Activated T-helper 1 cell treated with Interleukin-2 at 50 U/mL for 16 hours (primary cell): Measurements from ENCODE around the gene FANCG.

Experiments used
- DNase-seq: peaks from one replicate; pipeline ENCODE4 v3.0.0-alpha.2; 2020; ENCODE audit warnings: low read depth

Gene FANCG

GRCh38 chr9:35060548-35061207, 19.1 kb downstream of the FANCG start:
- DNase-seq: no peak

GRCh38 chr9:35059438-35059837, 20.3 kb downstream of the FANCG start:
- no peak for DNase-seq

- DNase-seq: no peak
Observed at GRCh38 chr9:35057271-35057620, 22.5 kb downstream of the FANCG start.

- no peak for DNase-seq
Observed at GRCh38 chr9:35056571-35057270, 23.0 kb downstream of the FANCG start.

- DNase-seq: no peak
Observed at GRCh38 chr9:35054871-35055644, 24.7 kb downstream of the FANCG start.

GRCh38 chr9:35054185-35054835, 25.4 kb downstream of the FANCG start:
- no peak for DNase-seq

GRCh38 chr9:35051069-35051967, 28.4 kb downstream of the FANCG start:
- peak; percentile 10 for DNase-seq

- no peak for DNase-seq
Observed at GRCh38 chr9:35048511-35048910, 31.2 kb downstream of the FANCG start.

- DNase-seq: no peak
Observed at GRCh38 chr9:35044071-35044470, 35.7 kb downstream of the FANCG start.

- DNase-seq: no peak
Observed at GRCh38 chr9:35042891-35043545, 36.7 kb downstream of the FANCG start.

GRCh38 chr9:35042081-35042604, 37.6 kb downstream of the FANCG start:
- DNase-seq: no peak

- peak; percentile 10 for DNase-seq
Observed at GRCh38 chr9:35035851-35036701, 43.7 kb downstream of the FANCG start.

GRCh38 chr9:35033101-35033500, 46.6 kb downstream of the FANCG start:
- no peak for DNase-seq

- no peak for DNase-seq
Observed at GRCh38 chr9:35029852-35030251, 49.9 kb downstream of the FANCG start.

GRCh38 chr9:35029241-35029640, 50.5 kb downstream of the FANCG start:
- no peak for DNase-seq

- DNase-seq: no peak
Observed at GRCh38 chr9:35028341-35028740, 51.4 kb downstream of the FANCG start.

- no peak for DNase-seq
Observed at GRCh38 chr9:35027860-35028259, 51.9 kb downstream of the FANCG start.

- no peak for DNase-seq
Observed at GRCh38 chr9:35027374-35027773, 52.4 kb downstream of the FANCG start.

GRCh38 chr9:35026671-35027070, 53.1 kb downstream of the FANCG start:
- DNase-seq: no peak
